Measurements from ENCODE around the gene IFIT3. TPM values are rescaled to one million over a fixed set of nuclear protein-coding genes. Genes with fewer than 3 reads are reported as not detected.

Gene IFIT3
- total and polyA plus RNA-seq, 2 donors (not counting 1 experiment from before 2014, with no cell fraction given): 1.5 to 4.2 TPM

GRCh38 chr10:89297356-89297755 lies 30.4 kb upstream of the IFIT3 start:
- no peak for DNase-seq
- H3K9me3 Mint-ChIP-seq (ENCODE audit: insufficient read depth): no peaks in the 10 kb centered on the region
- H3K4me3 Mint-ChIP-seq: no peak overlapping the region
- peaks cover 42% of the 10 kb centered on the region for H3K4me1 Mint-ChIP-seq
- peak overlapping the region; percentile 63 for H3K4me2 ChIP-seq (replicated peaks; ENCODE audit: low read depth, low read length, poor library complexity, severe bottlenecking)
- peaks cover 2 to 12% (median 3%) of the 10 kb centered on the region in 3 donors for H3K9me3 ChIP-seq (ENCODE audit: control extremely low read depth in 1 of 3, control insufficient read depth in 2 of 3, insufficient read depth in 1 of 3, low read length in 2 of 3)
- no peak for ATAC-seq (ENCODE audit: low read depth)
- H3K27ac ChIP-seq (ENCODE audit: low read length in 2 of 2): peak overlapping the region in 1 of 2 donors; percentile 68
- intact Hi-C loops (cut with micrococcal nuclease): no loop called here
- H4K20me1 ChIP-seq (ENCODE audit: control insufficient read depth, insufficient read depth, low read length, poor library complexity, severe bottlenecking): no peaks in the 10 kb centered on the region
- no peaks in the 10 kb centered on the region for H3K27me3 Mint-ChIP-seq
- WGBS (ENCODE audit: insufficient coverage): 87% methylated on average over 3 of the region's 4 CpGs
- peaks cover 17% of the 10 kb centered on the region for H3K79me2 ChIP-seq (ENCODE audit: control insufficient read depth, insufficient read depth, low read length)
- ChIA-PET CTCF (interaction anchor here (1.0 to 2.8 kb wide), 2 partner anchors 8 to 71 kb away, joined by 3 to 15 read pairs; no protein-coding TSS in a partner anchor), POLR2A (no interaction called here)
- peaks cover 29 to 32% of the 10 kb centered on the region in 2 donors for H3K4me1 ChIP-seq (ENCODE audit: control insufficient read depth in 2 of 2, insufficient read depth in 2 of 2, low read length in 2 of 2)
- H3K36me3 ChIP-seq (replicated peaks in 1 of 2; ENCODE audit: control extremely low read depth in 1 of 2, control insufficient read depth in 1 of 2, extremely low read depth in 1 of 2, insufficient read depth in 2 of 2, low read length in 1 of 2): no peaks in the 10 kb centered on the region
- H3K27me3 ChIP-seq (replicated peaks in 1 of 4; ENCODE audit: control extremely low read depth in 1 of 4, control insufficient read depth in 3 of 4, insufficient read depth in 4 of 4, low read length in 3 of 4): no peaks in the 10 kb centered on the region
- H3K9ac ChIP-seq (ENCODE audit: low read length): no peak overlapping the region
- H2AFZ ChIP-seq (ENCODE audit: insufficient read depth, low read depth, low read length, poor library complexity, severe bottlenecking): no peak overlapping the region
- TF ChIP-seq CTCF (IDR thresholded peaks at IDR 0.05): no peak
- no peak for TF ChIP-seq EZH2 (IDR thresholded peaks at IDR 0.05; ENCODE audit: borderline replicate concordance, insufficient read depth, low read depth, low read length, poor library complexity, severe bottlenecking)
- H3K4me3 ChIP-seq (ENCODE audit: control extremely low read depth in 1 of 5, extremely low read depth in 1 of 5, insufficient read depth in 1 of 5, low read depth in 2 of 5, low read length in 4 of 5): no peak overlapping the region
- peak overlapping the region; percentile 93 for H3K27ac Mint-ChIP-seq

GRCh38 chr10:89297791-89298190 lies 30.0 kb upstream of the IFIT3 start:
- intact Hi-C loops (cut with micrococcal nuclease): no loop called here
- H4K20me1 ChIP-seq (ENCODE audit: control insufficient read depth, insufficient read depth, low read length, poor library complexity, severe bottlenecking): no peaks in the 10 kb centered on the region
- peaks cover 33 to 36% of the 10 kb centered on the region in 2 donors for H3K4me1 ChIP-seq (ENCODE audit: control insufficient read depth in 2 of 2, insufficient read depth in 2 of 2, low read length in 2 of 2)
- H3K4me2 ChIP-seq (replicated peaks; ENCODE audit: low read depth, low read length, poor library complexity, severe bottlenecking): no peak overlapping the region
- no peaks in the 10 kb centered on the region for H3K36me3 ChIP-seq (replicated peaks in 1 of 2; ENCODE audit: control extremely low read depth in 1 of 2, control insufficient read depth in 1 of 2, extremely low read depth in 1 of 2, insufficient read depth in 2 of 2, low read length in 1 of 2)
- H3K9ac ChIP-seq (ENCODE audit: low read length): no peak overlapping the region
- DNase-seq (no peak), ATAC-seq (ENCODE audit: low read depth) (no peak)
- TF ChIP-seq EZH2 (IDR thresholded peaks at IDR 0.05; ENCODE audit: borderline replicate concordance, insufficient read depth, low read depth, low read length, poor library complexity, severe bottlenecking): no peak
- TF ChIP-seq CTCF (IDR thresholded peaks at IDR 0.05): no peak
- H3K79me2 ChIP-seq (ENCODE audit: control insufficient read depth, insufficient read depth, low read length): peaks cover 21% of the 10 kb centered on the region
- H2AFZ ChIP-seq (ENCODE audit: insufficient read depth, low read depth, low read length, poor library complexity, severe bottlenecking): no peak overlapping the region
- ChIA-PET CTCF (no interaction called here), POLR2A (no interaction called here)
- 100% methylated on average over 2 of the region's 5 CpGs for WGBS (ENCODE audit: insufficient coverage)
- H3K27ac Mint-ChIP-seq: no peak overlapping the region
- H3K27me3 ChIP-seq (replicated peaks in 1 of 4; ENCODE audit: control extremely low read depth in 1 of 4, control insufficient read depth in 3 of 4, insufficient read depth in 4 of 4, low read length in 3 of 4): no peaks in the 10 kb centered on the region
- H3K9me3 Mint-ChIP-seq (ENCODE audit: insufficient read depth): no peaks in the 10 kb centered on the region
- H3K4me1 Mint-ChIP-seq: peaks cover 46% of the 10 kb centered on the region
- H3K9me3 ChIP-seq (ENCODE audit: control extremely low read depth in 1 of 3, control insufficient read depth in 2 of 3, insufficient read depth in 1 of 3, low read length in 2 of 3): peaks cover 2 to 12% (median 3%) of the 10 kb centered on the region in 3 donors
- no peak overlapping the region for H3K27ac ChIP-seq (ENCODE audit: low read length in 2 of 2)
- H3K4me3 Mint-ChIP-seq: no peak overlapping the region
- H3K4me3 ChIP-seq (ENCODE audit: control extremely low read depth in 1 of 5, extremely low read depth in 1 of 5, insufficient read depth in 1 of 5, low read depth in 2 of 5, low read length in 4 of 5): no peak overlapping the region
- H3K27me3 Mint-ChIP-seq: no peaks in the 10 kb centered on the region
